ENCODE measurements around the gene PLEKHH3. TPM values are rescaled to one million over a fixed set of nuclear protein-coding genes. Genes with fewer than 3 reads are reported as not detected.
"Not testable (repeated sequence)": the region's sequence is repeated elsewhere in the genome, so short reads cannot be mapped to it uniquely, and the experiment has no call there.

PLEKHH3 gene
- polyA plus RNA-seq, 1 of the 3 experiments (the other 2 are of a cell fraction), result 12.8 TPM

GRCh38 chr17:42629411-42630009 is 47.3 kb downstream of the PLEKHH3 start:
- Histone ChIP-seq H3F3A (replicated peaks; ENCODE audit: insufficient read depth) (peaks cover 4% of the 10 kb centered on the region), H3K9ac (no peak overlapping the region), H3K9me3 (no peaks in the 10 kb centered on the region), H3K79me2 (ENCODE audit: insufficient read depth) (no peaks in the 10 kb centered on the region), H3K9me2 (no peaks in the 10 kb centered on the region), H3K4me2 (no peak overlapping the region), H4K20me1 (ENCODE audit: insufficient read depth) (no peaks in the 10 kb centered on the region), H2AFZ (ENCODE audit: low read depth) (no peak overlapping the region), H3K4me1 (ENCODE audit: control insufficient read depth in 1 of 2, insufficient read depth in 2 of 2, low read depth in 1 of 2, low read length in 1 of 2) (no peaks in the 10 kb centered on the region), H3K4me3 (ENCODE audit: low read depth in 2 of 2, low read length in 1 of 2) (no peak overlapping the region), H3K36me3 (replicated peaks in 1 of 2; ENCODE audit: control insufficient read depth in 1 of 2, insufficient read depth in 2 of 2, low read length in 1 of 2) (no peaks in the 10 kb centered on the region), H3K27me3 (ENCODE audit: insufficient read depth) (no peaks in the 10 kb centered on the region), H3K27ac (ENCODE audit: low read depth in 2 of 2, low read length in 1 of 2) (no peak overlapping the region)
- 65% methylated on average over 3 of the region's 3 CpGs for WGBS (ENCODE audit: low lambda C conversion rate)
- no peak for DNase-seq
- CTCF ChIA-PET, result no interaction called here
- POLR2A ChIA-PET, result interaction anchor here (0.6 kb wide), 1 partner anchor 51 kb away, joined by 8 read pairs; no protein-coding TSS in a partner anchor
- TF ChIP-seq ELF1 (IDR thresholded peaks at IDR 0.05) (no peak), MXI1 (IDR thresholded peaks at IDR 0.05; ENCODE audit: low read depth, low read length) (no peak), NFIC (IDR thresholded peaks at IDR 0.05; ENCODE audit: borderline replicate concordance) (no peak), CHD2 (IDR thresholded peaks at IDR 0.05; ENCODE audit: low read length, partially characterized antibody) (no peak), MAX (IDR thresholded peaks at IDR 0.05; ENCODE audit: low read depth) (no peak), CTCF (IDR thresholded peaks at IDR 0.05) (no peak), GATA2 (CRISPR knock-in tag; IDR thresholded peaks at IDR 0.05) (no peak)

- CTCF ChIA-PET, result interaction anchor here (2.6 kb wide), 1 partner anchor 40 kb away, joined by 6 read pairs; no protein-coding TSS in a partner anchor
Observed at GRCh38 chr17:42627032-42627764, 49.6 kb downstream of the PLEKHH3 start.

More at GRCh38 chr17:42627032-42627764, 49.6 kb downstream of the PLEKHH3 start:
- H3K27ac ChIP-seq (ENCODE audit: low read depth in 2 of 2, low read length in 1 of 2); H3F3A ChIP-seq (replicated peaks; ENCODE audit: insufficient read depth); H2AFZ ChIP-seq (ENCODE audit: low read depth); H3K9ac ChIP-seq; H3K4me3 ChIP-seq (ENCODE audit: low read depth in 2 of 2, low read length in 1 of 2); H3K27me3 ChIP-seq (ENCODE audit: insufficient read depth); H3K4me1 ChIP-seq (ENCODE audit: control insufficient read depth in 1 of 2, insufficient read depth in 2 of 2, low read depth in 1 of 2, low read length in 1 of 2); DNase-seq; H3K79me2 ChIP-seq (ENCODE audit: insufficient read depth); H3K9me3 ChIP-seq; H3K36me3 ChIP-seq (replicated peaks in 1 of 2; ENCODE audit: control insufficient read depth in 1 of 2, insufficient read depth in 2 of 2, low read length in 1 of 2); H3K9me2 ChIP-seq; H4K20me1 ChIP-seq (ENCODE audit: insufficient read depth); POLR2A ChIA-PET; H3K4me2 ChIP-seq: not testable (repeated sequence)
- 89% methylated on average over 5 of the region's 6 CpGs for WGBS (ENCODE audit: low lambda C conversion rate)
